ENCODE measurements around the gene RAB3GAP1. TPM values are rescaled to one million over a fixed set of nuclear protein-coding genes. Genes with fewer than 3 reads are reported as not detected.

Gene RAB3GAP1
- total and polyA plus RNA-seq, 2 donors (not counting 1 experiment from before 2014, with no cell fraction given): 15.6 to 62.2 TPM

- no peak for ATAC-seq (ENCODE audit: low read depth)
Observed at GRCh38 chr2:135152361-135152760, 100.3 kb downstream of the RAB3GAP1 start.

GRCh38 chr2:135154962-135155361 is 102.9 kb downstream of the RAB3GAP1 start:
- ATAC-seq (ENCODE audit: low read depth) (no peak), DNase-seq (no peak)

More at GRCh38 chr2:135152361-135152760, 100.3 kb downstream of the RAB3GAP1 start:
- Mint-ChIP-seq H3K9me3 (ENCODE audit: insufficient read depth) (no peaks in the 10 kb centered on the region), H3K27me3 (no peaks in the 10 kb centered on the region), H3K4me1 (no peaks in the 10 kb centered on the region), H3K4me3 (no peak overlapping the region), H3K27ac (no peak overlapping the region)
- TF ChIP-seq CTCF (IDR thresholded peaks at IDR 0.05) (no peak), EZH2 (IDR thresholded peaks at IDR 0.05; ENCODE audit: borderline replicate concordance, insufficient read depth, low read depth, low read length, poor library complexity, severe bottlenecking) (no peak)
- no CpG with 5 or more reads among the region's 1 CpG for WGBS (ENCODE audit: insufficient coverage)
- DNase-seq: no peak
- Histone ChIP-seq H3K9me3 (ENCODE audit: control extremely low read depth in 1 of 3, control insufficient read depth in 2 of 3, insufficient read depth in 1 of 3, low read length in 2 of 3) (no peaks in the 10 kb centered on the region), H3K4me2 (replicated peaks; ENCODE audit: low read depth, low read length, poor library complexity, severe bottlenecking) (no peak overlapping the region), H3K27me3 (replicated peaks in 1 of 4; ENCODE audit: control extremely low read depth in 1 of 4, control insufficient read depth in 3 of 4, insufficient read depth in 4 of 4, low read length in 3 of 4) (no peaks in the 10 kb centered on the region), H3K27ac (ENCODE audit: low read length in 2 of 2) (no peak overlapping the region), H4K20me1 (ENCODE audit: control insufficient read depth, insufficient read depth, low read length, poor library complexity, severe bottlenecking) (no peaks in the 10 kb centered on the region), H3K9ac (ENCODE audit: low read length) (no peak overlapping the region), H2AFZ (ENCODE audit: insufficient read depth, low read depth, low read length, poor library complexity, severe bottlenecking) (no peak overlapping the region), H3K79me2 (ENCODE audit: control insufficient read depth, insufficient read depth, low read length) (no peaks in the 10 kb centered on the region), H3K4me3 (ENCODE audit: control extremely low read depth in 1 of 5, extremely low read depth in 1 of 5, insufficient read depth in 1 of 5, low read depth in 2 of 5, low read length in 4 of 5) (no peak overlapping the region), H3K36me3 (replicated peaks in 1 of 2; ENCODE audit: control extremely low read depth in 1 of 2, control insufficient read depth in 1 of 2, extremely low read depth in 1 of 2, insufficient read depth in 2 of 2, low read length in 1 of 2) (peaks cover 26 to 73% of the 10 kb centered on the region in 2 experiments), H3K4me1 (ENCODE audit: control insufficient read depth in 2 of 2, insufficient read depth in 2 of 2, low read length in 2 of 2) (no peaks in the 10 kb centered on the region)
- intact Hi-C loops (cut with micrococcal nuclease): no loop called here
- ChIA-PET CTCF (no interaction called here), POLR2A (no interaction called here)

More at GRCh38 chr2:135154962-135155361, 102.9 kb downstream of the RAB3GAP1 start:
- no peak overlapping the region for H3K27ac Mint-ChIP-seq
- H3K9me3 Mint-ChIP-seq (ENCODE audit: insufficient read depth): no peaks in the 10 kb centered on the region
- ChIA-PET POLR2A (interaction anchor here (0.6 kb wide), 1 partner anchor 445 kb away, joined by 6 read pairs; no protein-coding TSS in a partner anchor), CTCF (no interaction called here)
- no peaks in the 10 kb centered on the region for H3K9me3 ChIP-seq (ENCODE audit: control extremely low read depth in 1 of 3, control insufficient read depth in 2 of 3, insufficient read depth in 1 of 3, low read length in 2 of 3)
- H3K4me2 ChIP-seq (replicated peaks; ENCODE audit: low read depth, low read length, poor library complexity, severe bottlenecking): no peak overlapping the region
- H4K20me1 ChIP-seq (ENCODE audit: control insufficient read depth, insufficient read depth, low read length, poor library complexity, severe bottlenecking): no peaks in the 10 kb centered on the region
- no peaks in the 10 kb centered on the region for H3K79me2 ChIP-seq (ENCODE audit: control insufficient read depth, insufficient read depth, low read length)
- no peak overlapping the region for H3K27ac ChIP-seq (ENCODE audit: low read length in 2 of 2)
- intact Hi-C loops (cut with micrococcal nuclease): no loop called here
- H3K4me1 Mint-ChIP-seq: no peaks in the 10 kb centered on the region
- no peaks in the 10 kb centered on the region for H3K4me1 ChIP-seq (ENCODE audit: control insufficient read depth in 2 of 2, insufficient read depth in 2 of 2, low read length in 2 of 2)
- H3K27me3 Mint-ChIP-seq: no peaks in the 10 kb centered on the region
- no peak overlapping the region for H3K4me3 ChIP-seq (ENCODE audit: control extremely low read depth in 1 of 5, extremely low read depth in 1 of 5, insufficient read depth in 1 of 5, low read depth in 2 of 5, low read length in 4 of 5)
- no peak overlapping the region for H3K9ac ChIP-seq (ENCODE audit: low read length)
- H3K4me3 Mint-ChIP-seq: no peak overlapping the region
- TF ChIP-seq EZH2 (IDR thresholded peaks at IDR 0.05; ENCODE audit: borderline replicate concordance, insufficient read depth, low read depth, low read length, poor library complexity, severe bottlenecking) (no peak), CTCF (IDR thresholded peaks at IDR 0.05) (no peak)
- H3K36me3 ChIP-seq (replicated peaks in 1 of 2; ENCODE audit: control extremely low read depth in 1 of 2, control insufficient read depth in 1 of 2, extremely low read depth in 1 of 2, insufficient read depth in 2 of 2, low read length in 1 of 2): peaks cover 28 to 90% of the 10 kb centered on the region in 2 experiments
- H2AFZ ChIP-seq (ENCODE audit: insufficient read depth, low read depth, low read length, poor library complexity, severe bottlenecking): no peak overlapping the region
- H3K27me3 ChIP-seq (replicated peaks in 1 of 4; ENCODE audit: control extremely low read depth in 1 of 4, control insufficient read depth in 3 of 4, insufficient read depth in 4 of 4, low read length in 3 of 4): no peaks in the 10 kb centered on the region
